Measurements from ENCODE around the gene SETX.

Gene SETX

DNA sequence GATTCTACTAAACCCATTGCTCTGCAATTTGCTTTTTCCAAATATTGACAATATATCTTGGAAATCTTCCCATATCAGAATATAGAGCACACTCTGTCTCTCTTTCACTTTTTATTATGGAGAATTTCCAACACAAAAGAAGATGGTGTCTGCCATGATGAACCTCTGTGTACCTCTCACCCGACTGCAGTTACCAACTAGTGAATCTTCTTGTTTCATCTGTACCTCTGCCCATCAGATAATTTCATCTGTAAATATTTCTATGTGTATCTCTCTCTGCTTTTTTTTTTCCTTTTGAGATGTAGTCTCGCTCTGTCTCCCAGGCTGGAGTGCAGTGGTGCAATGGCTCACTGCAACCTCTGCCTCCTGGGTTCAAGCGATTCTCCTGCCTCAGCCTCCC, 130.1 kb downstream of the SETX start:
- H3K4me3 ChIP-seq (ENCODE audit: low read depth in 1 of 2, low read length in 1 of 2), result no peak overlapping the region
- peaks cover 33% of the 10 kb centered on the region for H3K36me3 ChIP-seq
- H3K27me3 ChIP-seq, result no peaks in the 10 kb centered on the region
- TF ChIP-seq, protein P1, sequence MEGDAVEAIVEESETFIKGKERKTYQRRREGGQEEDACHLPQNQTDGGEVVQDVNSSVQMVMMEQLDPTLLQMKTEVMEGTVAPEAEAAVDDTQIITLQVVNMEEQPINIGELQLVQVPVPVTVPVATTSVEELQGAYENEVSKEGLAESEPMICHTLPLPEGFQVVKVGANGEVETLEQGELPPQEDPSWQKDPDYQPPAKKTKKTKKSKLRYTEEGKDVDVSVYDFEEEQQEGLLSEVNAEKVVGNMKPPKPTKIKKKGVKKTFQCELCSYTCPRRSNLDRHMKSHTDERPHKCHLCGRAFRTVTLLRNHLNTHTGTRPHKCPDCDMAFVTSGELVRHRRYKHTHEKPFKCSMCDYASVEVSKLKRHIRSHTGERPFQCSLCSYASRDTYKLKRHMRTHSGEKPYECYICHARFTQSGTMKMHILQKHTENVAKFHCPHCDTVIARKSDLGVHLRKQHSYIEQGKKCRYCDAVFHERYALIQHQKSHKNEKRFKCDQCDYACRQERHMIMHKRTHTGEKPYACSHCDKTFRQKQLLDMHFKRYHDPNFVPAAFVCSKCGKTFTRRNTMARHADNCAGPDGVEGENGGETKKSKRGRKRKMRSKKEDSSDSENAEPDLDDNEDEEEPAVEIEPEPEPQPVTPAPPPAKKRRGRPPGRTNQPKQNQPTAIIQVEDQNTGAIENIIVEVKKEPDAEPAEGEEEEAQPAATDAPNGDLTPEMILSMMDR (IDR thresholded peaks at IDR 0.05), result no peak
- peaks cover 59 to 60% of the 10 kb centered on the region in 2 experiments for H3K4me1 ChIP-seq (ENCODE audit: control insufficient read depth in 1 of 2, insufficient read depth in 1 of 2, low read depth in 1 of 2, low read length in 1 of 2)
- H3K27ac ChIP-seq, result peak overlapping the region; percentile 91
- no peaks in the 10 kb centered on the region for H3K9me3 ChIP-seq

GRCh38 chr9:132221941-132222340, 132.8 kb downstream of the SETX start:
- Histone ChIP-seq H3K36me3 (peaks cover 8% of the 10 kb centered on the region), H3K27ac (peak overlapping the region; percentile 91), H3K4me3 (ENCODE audit: low read depth in 1 of 2, low read length in 1 of 2) (no peak overlapping the region), H3K9me3 (no peaks in the 10 kb centered on the region), H3K27me3 (no peaks in the 10 kb centered on the region), H3K4me1 (ENCODE audit: control insufficient read depth in 1 of 2, insufficient read depth in 1 of 2, low read depth in 1 of 2, low read length in 1 of 2) (peaks cover 86 to 87% of the 10 kb centered on the region in 2 experiments)
- TF ChIP-seq, protein P1 (IDR thresholded peaks at IDR 0.05), result no peak

GRCh38 chr9:132218208-132218607, 136.6 kb downstream of the SETX start:
- H3K27ac ChIP-seq, result peak overlapping the region; percentile 91

GRCh38 chr9:132216861-132217619, 137.7 kb downstream of the SETX start:
- Histone ChIP-seq H3K36me3 (peaks cover 11% of the 10 kb centered on the region), H3K27ac (peak overlapping the region; percentile 91), H3K4me1 (ENCODE audit: control insufficient read depth in 1 of 2, insufficient read depth in 1 of 2, low read depth in 1 of 2, low read length in 1 of 2) (peaks cover 67 to 78% of the 10 kb centered on the region in 2 experiments), H3K4me3 (ENCODE audit: low read depth in 1 of 2, low read length in 1 of 2) (peak overlapping the region; percentile 45 to 47), H3K9me3 (no peaks in the 10 kb centered on the region), H3K27me3 (no peaks in the 10 kb centered on the region)
- TF ChIP-seq, protein P1 (IDR thresholded peaks at IDR 0.05), result peak; percentile 20

More at GRCh38 chr9:132218208-132218607, 136.6 kb downstream of the SETX start:
- Histone ChIP-seq H3K4me3 (ENCODE audit: low read depth in 1 of 2, low read length in 1 of 2) (peak overlapping the region; percentile 45 to 47), H3K4me1 (ENCODE audit: control insufficient read depth in 1 of 2, insufficient read depth in 1 of 2, low read depth in 1 of 2, low read length in 1 of 2) (peaks cover 79 to 90% of the 10 kb centered on the region in 2 experiments), H3K9me3 (no peaks in the 10 kb centered on the region), H3K36me3 (peaks cover 11% of the 10 kb centered on the region), H3K27me3 (no peaks in the 10 kb centered on the region)
- TF ChIP-seq, protein P1 (IDR thresholded peaks at IDR 0.05), result no peak

DNA sequence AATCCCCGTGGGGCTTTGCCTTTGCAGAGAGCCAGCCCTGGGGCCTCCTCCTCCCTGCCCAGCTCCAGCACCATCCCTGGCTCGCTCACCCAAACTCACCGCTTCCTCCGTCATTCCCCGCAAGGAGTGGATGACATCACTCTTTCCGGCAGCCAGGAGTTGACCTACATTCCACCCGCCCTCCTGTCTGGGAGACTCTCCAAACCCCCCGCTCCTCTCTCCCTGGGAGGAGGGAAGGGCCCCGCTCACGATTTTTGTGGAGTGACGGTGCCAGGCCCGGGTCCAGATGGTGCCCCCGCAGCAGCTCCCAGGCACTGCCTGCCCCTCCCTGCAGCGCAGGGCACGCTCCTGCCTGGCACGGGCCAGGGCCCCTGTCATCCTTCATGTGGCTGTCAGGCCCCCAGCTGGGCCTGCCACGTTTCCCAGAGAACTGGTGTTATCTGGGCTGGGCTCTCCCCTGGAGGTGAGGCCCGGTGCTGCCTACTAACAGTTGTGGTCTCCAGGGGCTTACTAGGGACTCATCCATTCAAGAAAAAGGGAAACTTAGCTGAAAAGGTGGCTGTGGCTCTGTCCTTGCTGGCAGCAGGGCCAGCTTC, 140.7 kb downstream of the SETX start:
- TF ChIP-seq, protein P1 (IDR thresholded peaks at IDR 0.05), result no peak
- Histone ChIP-seq H3K9me3 (no peaks in the 10 kb centered on the region), H3K4me1 (ENCODE audit: control insufficient read depth in 1 of 2, insufficient read depth in 1 of 2, low read depth in 1 of 2, low read length in 1 of 2) (peaks cover 38 to 49% of the 10 kb centered on the region in 2 experiments), H3K4me3 (ENCODE audit: low read depth in 1 of 2, low read length in 1 of 2) (no peak overlapping the region), H3K27ac (peak overlapping the region; percentile 33), H3K36me3 (peaks cover 29% of the 10 kb centered on the region), H3K27me3 (no peaks in the 10 kb centered on the region)
